Hematopoietic multipotent progenitor cell treated with erythropoietin and hydrocortisone succinate and interleukin-3 and kit ligand, for 6 days (in vitro differentiated cells): ENCODE results near the gene ZNF10.

Experiments
- DNase-seq: peaks from one replicate; pipeline ENCODE4 v3.0.0-alpha.2; 2015

The ZNF10 gene

GRCh38 chr12:133130038-133130807 is at the start of gene ZNF10, which contains the start of gene ZNF891:
Gene ZNF10, plus strand, starts transcription at chr12:133130627. Its CDS starts 13,866 bp downstream, at chr12:133144493.
Gene ZNF891, minus strand, starts transcription at chr12:133130274. Its CDS starts 8,356 bp downstream, at chr12:133121918.
- DNase-seq, result peak; percentile 94

GRCh38 chr12:133081159-133081780 is 49.2 kb upstream of the ZNF10 start:
- peak; percentile 30 for DNase-seq

GRCh38 chr12:133083345-133083744 is 47.1 kb upstream of the ZNF10 start:
- DNase-seq, result no peak

- peak; percentile 13 for DNase-seq
These were observed 24.8 kb upstream of the ZNF10 start for GRCh38 chr12:133105620-133106019.

- peak; percentile 28 for DNase-seq
These were observed 24.2 kb upstream of the ZNF10 start for GRCh38 chr12:133106253-133106652.

- DNase-seq, result no peak
These were observed 23.3 kb upstream of the ZNF10 start for GRCh38 chr12:133107121-133107520.

GRCh38 chr12:133108150-133108549 is 22.3 kb upstream of the ZNF10 start:
- DNase-seq, result no peak

GRCh38 chr12:133120385-133121191 is 9.8 kb upstream of the ZNF10 start:
- peak; percentile 16 for DNase-seq

GRCh38 chr12:133124674-133125073 is 5.8 kb upstream of the ZNF10 start:
- DNase-seq, result no peak

GRCh38 chr12:133129368-133130037 is 924 bp upstream of the ZNF10 start:
- peak; percentile 61 for DNase-seq

- no peak for DNase-seq
These were observed 341 bp downstream of the ZNF10 start for GRCh38 chr12:133130808-133131128.

- peak; percentile 4 for DNase-seq
These were observed 5.3 kb downstream of the ZNF10 start for GRCh38 chr12:133135747-133136146.

- DNase-seq, result no peak
These were observed 15.6 kb downstream of the ZNF10 start for GRCh38 chr12:133145981-133146380.

- DNase-seq, result peak; percentile 1
These were observed 25.8 kb downstream of the ZNF10 start for GRCh38 chr12:133156125-133156690.

- DNase-seq, result no peak
These were observed 35.3 kb downstream of the ZNF10 start for GRCh38 chr12:133165776-133166175.

- DNase-seq, result no peak
These were observed 42.1 kb downstream of the ZNF10 start for GRCh38 chr12:133172491-133172890.

GRCh38 chr12:133174901-133175300 is 44.5 kb downstream of the ZNF10 start:
- no peak for DNase-seq

- DNase-seq, result no peak
These were observed 50.2 kb downstream of the ZNF10 start for GRCh38 chr12:133180669-133181068.

- peak; percentile 98 for DNase-seq
These were observed 51.0 kb downstream of the ZNF10 start, which contains the start of gene ZNF268 for GRCh38 chr12:133181238-133181959. Gene ZNF268, plus strand, starts transcription at chr12:133181495. Its CDS starts 503 bp downstream, at chr12:133181998.

- DNase-seq, result no peak
These were observed 59.7 kb downstream of the ZNF10 start for GRCh38 chr12:133190176-133190575.

- DNase-seq, result no peak
These were observed 62.4 kb downstream of the ZNF10 start for GRCh38 chr12:133192847-133193246.

- DNase-seq, result no peak
These were observed 71.5 kb downstream of the ZNF10 start for GRCh38 chr12:133201888-133202287.
